Neuron (in vitro differentiated cells): ENCODE measurements around the gene NLGN2.

Experiments used
- H2AFZ ChIP-seq: one replicate; pipeline ENCODE4 v1.6.1; 2013; ENCODE audit warnings: low read depth, mild to moderate bottlenecking, inconsistent platforms, low read length, moderate library complexity
- H3K27me3 ChIP-seq: one replicate; pipeline ENCODE4 v1.6.1; 2013; ENCODE audit warnings: low read length; ENCODE audit not compliant: insufficient read depth
- H3K36me3 ChIP-seq: one replicate; pipeline ENCODE4 v1.6.1; 2013; ENCODE audit warnings: low read length; ENCODE audit not compliant: insufficient read depth
- H3K4me1 ChIP-seq: one replicate; pipeline ENCODE4 v1.6.1; 2013; ENCODE audit warnings: low read length; ENCODE audit not compliant: insufficient read depth
- H3K4me3 ChIP-seq: 2 replicates; pipeline ENCODE4 v1.5.1; 2013; ENCODE audit warnings: mild to moderate bottlenecking, low read length, moderate library complexity
- H3K9me3 ChIP-seq: one replicate; pipeline ENCODE4 v1.6.1; 2013; ENCODE audit warnings: low read length

Gene NLGN2

DNA sequence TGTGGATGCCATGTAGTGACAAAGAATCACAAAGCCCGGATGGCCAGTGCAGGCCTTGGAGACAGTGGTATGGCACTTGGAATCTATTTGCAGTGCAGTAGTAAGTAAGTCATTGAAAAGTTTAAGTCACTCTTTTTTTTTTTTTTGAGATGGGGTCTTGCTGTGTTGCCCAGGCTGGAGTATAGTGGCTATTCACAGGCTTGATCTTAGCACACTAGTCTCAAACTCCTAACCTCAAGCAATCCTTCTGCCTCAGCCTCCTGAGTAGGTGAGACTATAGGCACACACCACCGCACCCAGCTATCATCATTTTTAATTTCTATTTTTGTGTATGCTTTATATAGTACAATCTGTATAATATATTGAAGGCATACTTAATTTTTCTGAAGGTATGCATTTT is 9.0 kb upstream of the NLGN2 start:
- Histone ChIP-seq H3K4me1 (peaks cover 20% of the 10 kb centered on the region), H3K36me3 (no peaks in the 10 kb centered on the region), H3K9me3 (no peaks in the 10 kb centered on the region), H3K4me3 (no peak overlapping the region), H2AFZ (no peak overlapping the region), H3K27me3 (no peaks in the 10 kb centered on the region)

DNA sequence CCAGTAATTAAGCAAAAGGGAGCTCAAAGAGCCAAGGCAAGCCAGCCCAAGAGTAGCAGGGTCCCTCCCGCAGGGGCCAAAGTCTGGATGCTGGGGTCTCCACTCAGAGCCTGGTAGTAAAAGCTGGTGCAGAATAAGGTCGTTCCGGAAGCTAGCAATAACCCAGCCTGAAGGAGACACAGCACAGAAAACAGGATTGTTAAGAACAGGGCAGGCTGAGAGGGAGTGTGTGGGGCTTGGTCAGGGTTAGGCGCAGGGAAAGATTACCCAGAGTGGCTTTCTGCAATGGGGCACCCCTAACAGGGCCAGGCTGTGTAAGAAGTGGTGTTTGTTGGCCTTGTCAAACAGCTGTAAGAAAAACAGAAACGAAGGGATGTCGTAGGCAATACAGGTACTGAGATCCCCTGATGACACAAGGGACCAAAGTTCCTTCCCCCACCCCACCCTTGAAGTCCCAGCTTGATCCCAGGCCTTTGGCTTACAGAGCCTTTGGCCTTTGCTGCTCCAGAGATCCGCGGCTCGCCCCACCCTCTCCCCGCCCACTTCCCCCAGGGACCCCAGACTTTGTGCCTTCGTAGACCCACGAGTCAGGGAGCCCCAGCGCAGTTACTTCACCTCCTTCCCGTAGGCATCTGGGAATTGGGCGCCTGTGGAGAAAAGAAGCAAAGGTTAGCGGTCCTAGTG is 4.5 kb upstream of the NLGN2 start:
- Histone ChIP-seq H2AFZ (no peak overlapping the region), H3K4me1 (peaks cover 27% of the 10 kb centered on the region), H3K9me3 (no peaks in the 10 kb centered on the region), H3K36me3 (peaks cover under 1% of the 10 kb centered on the region), H3K4me3 (peak overlapping the region; percentile 66), H3K27me3 (no peaks in the 10 kb centered on the region)

DNA sequence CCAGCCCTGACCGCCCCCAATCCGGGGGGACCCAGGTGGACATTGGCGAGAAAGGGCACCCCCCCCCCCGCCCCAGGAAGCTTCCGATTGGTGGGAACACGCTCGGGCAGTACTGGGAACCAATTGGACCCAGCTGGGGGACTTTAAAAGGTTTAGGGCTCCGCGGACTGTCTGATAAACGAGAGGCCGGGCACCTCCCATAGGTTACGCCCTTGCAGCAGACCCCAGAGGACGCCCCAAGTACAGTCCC is 4.0 kb upstream of the NLGN2 start:
- no peaks in the 10 kb centered on the region for H3K27me3 ChIP-seq
- H3K9me3 ChIP-seq, result no peaks in the 10 kb centered on the region
- H3K4me1 ChIP-seq, result peaks cover 27% of the 10 kb centered on the region
- H3K36me3 ChIP-seq, result peaks cover 5% of the 10 kb centered on the region
- no peak overlapping the region for H2AFZ ChIP-seq
- H3K4me3 ChIP-seq, result peak overlapping the region; percentile 66

DNA sequence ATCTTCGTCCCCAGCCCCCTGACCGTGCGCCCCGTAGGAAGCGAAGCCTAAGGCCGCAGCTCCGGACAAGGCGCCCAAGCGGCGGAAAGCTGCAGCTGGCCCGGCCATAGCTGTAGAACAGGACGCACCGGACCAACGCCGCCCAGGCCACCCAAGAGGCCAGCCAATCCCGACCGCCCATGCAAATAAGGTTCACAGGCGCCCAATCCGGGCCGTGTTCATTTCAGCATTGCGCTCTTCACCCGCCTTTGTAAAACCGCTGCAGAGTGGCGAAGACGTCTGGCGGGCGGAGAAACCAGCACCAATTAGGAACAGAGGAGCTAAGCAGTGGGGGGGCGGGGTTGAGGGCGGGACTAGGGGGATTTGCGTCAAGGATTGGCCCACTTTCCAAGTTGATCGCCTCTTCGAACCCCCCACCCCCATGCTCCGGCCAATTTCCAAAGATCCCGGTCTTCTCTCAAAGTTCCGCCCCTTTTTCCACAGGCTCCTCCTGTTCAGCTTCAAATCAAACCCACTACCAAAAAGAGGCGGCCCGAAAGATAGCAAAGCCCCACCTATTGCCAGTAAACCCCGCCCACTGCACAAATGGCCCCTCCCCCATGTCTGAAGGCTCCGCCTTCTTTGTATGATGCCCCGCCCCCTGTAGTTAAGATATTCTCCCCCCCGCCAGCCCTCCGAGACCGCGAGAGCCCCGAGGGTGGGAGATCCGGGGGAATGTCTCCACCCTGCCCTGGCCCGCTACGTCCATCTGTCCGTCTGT is 3.5 kb upstream of the NLGN2 start, which contains the start of gene TMEM256:
Gene TMEM256 (minus strand): TSS at position 121 of the 760 bp plus-strand sequence. CDS start 13 bp downstream, at position 108.
- H3K9me3 ChIP-seq, result no peaks in the 10 kb centered on the region
- H3K4me1 ChIP-seq, result peaks cover 27% of the 10 kb centered on the region
- H2AFZ ChIP-seq, result no peak within 1 kb of the TSS
- H3K4me3 ChIP-seq, result peak within 1 kb of the TSS; percentile 66
- H3K27me3 ChIP-seq, result no peaks in the 10 kb centered on the region
- peaks cover 10% of the 10 kb centered on the region for H3K36me3 ChIP-seq

DNA sequence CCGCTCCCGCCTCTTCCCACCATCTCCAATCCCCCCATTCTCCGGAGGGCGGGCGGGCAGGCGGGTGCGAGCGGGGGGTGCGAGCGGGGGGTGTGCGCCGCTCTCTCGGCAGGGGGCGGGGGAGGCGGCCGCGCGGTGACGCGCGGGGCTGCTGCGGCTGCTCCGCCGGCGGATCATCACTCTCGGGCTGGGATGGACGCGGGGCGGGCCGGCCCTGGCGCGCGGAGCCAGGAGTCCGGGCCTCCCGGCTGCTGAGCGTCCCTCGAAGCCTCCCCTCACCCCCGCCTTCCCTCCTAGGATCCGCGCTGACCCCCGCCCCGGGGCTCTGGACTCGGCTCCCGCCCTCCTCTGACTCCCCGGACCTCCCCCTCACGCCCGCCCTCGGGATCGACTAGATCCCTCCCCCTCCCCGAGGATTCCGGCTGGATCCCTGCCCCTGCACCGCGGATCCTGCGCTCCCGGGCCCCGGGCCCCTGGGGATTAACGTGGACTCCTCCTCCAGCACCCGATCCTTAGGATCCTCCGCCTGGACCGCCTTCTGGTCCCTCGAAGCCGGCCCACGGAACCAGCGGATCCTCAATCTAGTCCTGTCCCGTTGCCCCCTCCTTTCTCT is 2.8 kb upstream of the NLGN2 start:
- no peaks in the 10 kb centered on the region for H3K27me3 ChIP-seq
- peaks cover 27% of the 10 kb centered on the region for H3K4me1 ChIP-seq
- H2AFZ ChIP-seq, result no peak overlapping the region
- peaks cover 17% of the 10 kb centered on the region for H3K36me3 ChIP-seq
- H3K9me3 ChIP-seq, result no peaks in the 10 kb centered on the region
- peak overlapping the region; percentile 64 for H3K4me3 ChIP-seq

DNA sequence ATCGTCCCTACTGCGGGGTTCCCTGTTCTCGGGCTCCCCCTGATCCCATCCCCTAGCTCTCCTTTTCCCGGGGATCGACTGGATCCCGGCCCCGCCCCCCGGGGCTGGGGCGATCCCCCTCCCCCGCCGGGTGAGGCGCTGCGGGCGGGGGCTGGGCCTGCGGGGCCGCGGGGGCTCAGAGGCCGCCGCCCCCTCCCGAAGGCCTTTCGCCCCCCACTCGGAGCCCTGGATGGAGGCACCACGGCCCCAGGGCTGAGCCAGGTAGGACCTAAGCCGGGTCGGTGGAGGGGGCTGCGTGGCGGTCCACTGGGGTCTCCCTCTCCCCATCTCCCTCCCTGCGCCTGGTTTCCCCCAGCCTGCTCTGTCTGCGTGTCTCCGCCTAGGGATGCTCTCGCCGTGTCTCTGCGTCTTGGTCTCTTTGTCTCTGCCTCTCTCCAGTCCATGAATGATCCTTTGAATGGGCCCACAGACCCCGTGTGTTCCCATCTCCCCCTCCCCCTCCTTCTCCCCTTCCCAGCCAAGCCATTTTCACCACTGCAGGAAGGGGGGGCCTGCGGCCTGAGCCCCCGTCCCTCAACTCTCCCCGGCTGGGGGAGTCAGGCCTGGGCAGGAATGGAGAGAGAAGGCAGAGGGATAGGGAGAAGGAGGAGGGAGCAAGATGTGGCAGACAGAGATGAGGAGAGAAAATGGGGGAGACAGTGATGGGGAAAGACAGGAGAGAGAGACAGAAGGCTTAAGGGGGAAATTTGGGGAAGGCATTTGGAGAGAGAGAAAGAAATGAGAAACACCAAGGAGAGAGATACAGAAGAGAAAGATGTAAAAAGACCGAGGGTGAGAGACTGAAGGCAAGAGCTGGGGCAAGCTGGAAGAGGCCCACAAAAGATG is 2.1 kb upstream of the NLGN2 start:
- H3K9me3 ChIP-seq, result no peaks in the 10 kb centered on the region
- peak overlapping the region; percentile 64 for H3K4me3 ChIP-seq
- peaks cover 27% of the 10 kb centered on the region for H3K4me1 ChIP-seq
- no peaks in the 10 kb centered on the region for H3K27me3 ChIP-seq
- H3K36me3 ChIP-seq, result peaks cover 24% of the 10 kb centered on the region
- H2AFZ ChIP-seq, result no peak overlapping the region

DNA sequence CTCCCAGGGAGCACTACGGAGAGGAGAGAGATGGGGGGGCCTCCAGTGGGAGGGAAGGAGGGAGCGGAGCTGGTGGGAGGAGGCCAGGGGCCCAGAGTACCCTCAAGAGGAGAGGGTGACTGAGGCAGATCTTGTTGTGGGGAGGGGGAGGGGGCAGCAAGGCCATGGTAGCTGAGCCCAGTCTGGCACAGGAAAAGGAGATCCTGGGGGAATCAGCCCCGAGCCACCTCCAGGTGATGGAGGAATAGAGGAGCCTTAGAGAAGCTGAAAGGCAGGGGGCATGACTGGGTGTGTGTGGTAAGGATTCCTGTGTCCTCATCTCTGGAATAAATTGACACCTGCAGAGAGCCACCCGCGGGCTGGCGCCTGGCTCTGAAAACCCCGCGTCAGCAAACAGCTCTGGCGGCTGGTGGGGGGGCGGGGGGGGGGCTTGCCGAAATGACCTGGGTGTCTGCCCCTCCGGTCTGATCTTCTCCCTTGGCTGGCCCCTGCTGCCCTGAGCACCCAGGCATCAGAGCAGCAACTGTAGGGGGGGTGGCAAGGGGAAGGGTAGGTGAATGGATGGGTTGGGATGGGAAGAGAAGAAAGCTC is 1.3 kb upstream of the NLGN2 start:
- peak overlapping the region; percentile 64 for H3K4me3 ChIP-seq
- no peak overlapping the region for H2AFZ ChIP-seq
- peaks cover 27% of the 10 kb centered on the region for H3K4me1 ChIP-seq
- no peaks in the 10 kb centered on the region for H3K27me3 ChIP-seq
- H3K9me3 ChIP-seq, result no peaks in the 10 kb centered on the region
- H3K36me3 ChIP-seq, result peaks cover 28% of the 10 kb centered on the region

DNA sequence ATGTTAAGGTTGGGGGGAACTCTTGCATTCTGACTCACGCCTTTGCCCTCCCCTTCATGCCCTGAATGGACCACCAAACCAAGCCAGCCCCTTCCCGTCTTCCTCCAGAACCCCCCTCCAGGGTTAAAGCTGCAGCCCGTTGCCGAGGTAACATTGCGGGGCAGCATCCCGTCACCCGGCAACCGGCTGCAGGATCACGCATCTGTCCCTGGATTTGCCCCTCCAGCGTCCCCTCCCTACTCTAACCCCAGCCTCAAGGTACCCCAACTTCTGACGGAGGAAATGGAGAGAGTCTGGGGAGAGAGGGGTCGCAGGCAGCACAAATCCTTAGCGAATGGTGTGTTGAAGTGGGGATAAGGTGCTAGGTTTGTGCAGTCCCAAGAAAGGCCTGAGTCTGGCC is 563 bp upstream of the NLGN2 start:
- H3K27me3 ChIP-seq, result no peaks in the 10 kb centered on the region
- no peak overlapping the region for H2AFZ ChIP-seq
- H3K36me3 ChIP-seq, result peaks cover 29% of the 10 kb centered on the region
- H3K9me3 ChIP-seq, result no peaks in the 10 kb centered on the region
- H3K4me1 ChIP-seq, result peaks cover 27% of the 10 kb centered on the region
- peak overlapping the region; percentile 64 for H3K4me3 ChIP-seq

DNA sequence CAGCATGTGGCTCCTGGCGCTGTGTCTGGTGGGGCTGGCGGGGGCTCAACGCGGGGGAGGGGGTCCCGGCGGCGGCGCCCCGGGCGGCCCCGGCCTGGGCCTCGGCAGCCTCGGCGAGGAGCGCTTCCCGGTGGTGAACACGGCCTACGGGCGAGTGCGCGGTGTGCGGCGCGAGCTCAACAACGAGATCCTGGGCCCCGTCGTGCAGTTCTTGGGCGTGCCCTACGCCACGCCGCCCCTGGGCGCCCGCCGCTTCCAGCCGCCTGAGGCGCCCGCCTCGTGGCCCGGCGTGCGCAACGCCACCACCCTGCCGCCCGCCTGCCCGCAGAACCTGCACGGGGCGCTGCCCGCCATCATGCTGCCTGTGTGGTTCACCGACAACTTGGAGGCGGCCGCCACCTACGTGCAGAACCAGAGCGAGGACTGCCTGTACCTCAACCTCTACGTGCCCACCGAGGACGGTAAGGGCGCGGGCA is 645 bp downstream of the NLGN2 start:
- H3K36me3 ChIP-seq, result peaks cover 38% of the 10 kb centered on the region
- H3K9me3 ChIP-seq, result no peaks in the 10 kb centered on the region
- H3K4me1 ChIP-seq, result peaks cover 20% of the 10 kb centered on the region
- H3K4me3 ChIP-seq, result no peak overlapping the region
- H3K27me3 ChIP-seq, result no peaks in the 10 kb centered on the region
- H2AFZ ChIP-seq, result no peak overlapping the region

DNA sequence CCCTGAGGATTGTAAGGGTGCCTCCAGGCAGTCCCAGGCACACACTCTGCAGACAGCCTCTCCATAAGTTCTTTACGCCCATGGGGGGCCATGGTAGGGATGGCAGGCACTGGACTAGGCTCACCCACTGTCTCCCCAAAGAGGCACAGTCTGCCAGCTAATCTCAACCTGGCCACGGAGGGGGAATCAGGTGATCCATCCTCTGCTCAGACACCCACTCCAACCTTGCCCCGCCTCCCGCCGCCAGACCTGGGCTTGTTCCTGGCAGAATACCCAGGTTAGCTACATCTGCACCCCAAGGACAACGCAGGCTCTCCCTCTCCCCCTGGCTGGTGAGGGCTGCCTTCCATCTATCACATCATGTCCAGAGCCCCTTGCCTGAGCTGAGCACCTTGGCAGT is 1.2 kb downstream of the NLGN2 start:
- Histone ChIP-seq H3K27me3 (no peaks in the 10 kb centered on the region), H3K4me1 (peaks cover 19% of the 10 kb centered on the region), H2AFZ (no peak overlapping the region), H3K9me3 (no peaks in the 10 kb centered on the region), H3K36me3 (peaks cover 42% of the 10 kb centered on the region), H3K4me3 (no peak overlapping the region)

DNA sequence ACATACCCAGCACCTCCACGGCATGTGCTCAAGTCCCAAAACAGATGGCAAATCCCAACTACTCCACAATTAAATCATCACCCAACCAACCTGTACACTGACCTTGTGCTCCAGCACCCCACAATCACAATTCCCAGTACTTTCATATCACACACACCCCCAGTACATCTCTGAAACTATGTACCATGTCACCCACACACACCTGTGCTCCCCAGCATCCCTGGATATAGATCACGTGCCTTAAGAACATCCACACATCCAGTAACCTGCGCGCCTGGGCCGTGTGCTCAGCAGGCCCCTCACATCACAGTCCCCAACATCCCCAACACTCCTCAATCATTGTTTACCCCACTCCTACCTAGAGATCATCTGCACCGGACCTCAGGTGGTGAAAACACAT is 2.1 kb downstream of the NLGN2 start:
- Histone ChIP-seq H3K4me3 (no peak overlapping the region), H3K4me1 (peaks cover 19% of the 10 kb centered on the region), H3K27me3 (no peaks in the 10 kb centered on the region), H3K9me3 (no peaks in the 10 kb centered on the region), H3K36me3 (peaks cover 50% of the 10 kb centered on the region), H2AFZ (no peak overlapping the region)

DNA sequence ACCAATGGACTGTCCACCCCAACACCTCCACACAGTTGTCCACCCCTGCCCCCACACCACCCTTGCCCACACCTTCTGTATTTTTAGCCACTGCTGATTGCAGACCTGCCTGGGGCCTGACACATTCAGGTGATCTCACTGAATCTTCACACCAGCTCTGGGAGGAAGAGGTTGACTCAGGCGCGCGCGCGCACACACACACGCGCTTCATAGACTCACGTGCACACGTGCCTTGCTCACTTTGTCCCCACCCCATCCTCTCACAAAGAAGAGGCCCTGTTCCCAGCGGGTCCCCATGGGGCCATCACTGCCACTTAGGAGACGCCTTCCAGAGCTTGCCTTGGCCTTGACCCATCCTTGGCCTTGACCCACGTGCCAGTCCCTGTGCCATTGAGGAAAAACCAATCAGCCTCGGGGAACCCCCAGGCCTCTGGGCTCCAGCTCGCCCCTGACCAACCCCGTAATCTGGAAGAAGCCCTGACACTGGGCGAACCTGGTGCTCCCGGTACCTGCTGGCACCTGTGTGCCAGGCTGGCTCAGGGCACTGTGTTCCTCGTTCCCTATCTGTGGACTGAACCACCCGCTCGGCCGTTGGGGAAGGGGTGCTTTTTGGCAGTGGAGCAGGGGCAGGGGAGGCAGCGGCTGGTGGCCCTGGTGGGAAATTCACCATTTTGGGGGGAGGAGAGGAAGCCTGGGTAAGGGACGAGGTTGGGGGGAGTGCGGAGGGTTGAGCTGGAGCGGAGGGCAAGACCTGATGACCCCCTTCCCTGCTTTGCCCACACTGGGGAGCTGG is 3.2 kb downstream of the NLGN2 start:
- Histone ChIP-seq H2AFZ (no peak overlapping the region), H3K9me3 (no peaks in the 10 kb centered on the region), H3K4me3 (no peak overlapping the region), H3K36me3 (peaks cover 61% of the 10 kb centered on the region), H3K4me1 (peaks cover 16% of the 10 kb centered on the region), H3K27me3 (no peaks in the 10 kb centered on the region)
